Measurements from ENCODE around the gene NF1. TPM values are rescaled to one million over a fixed set of nuclear protein-coding genes. Genes with fewer than 3 reads are reported as not detected.
A peak's percentile ranks its signal among the peaks of the same experiment; 100 is the strongest.
"Not testable (repeated sequence)": the region's sequence is repeated elsewhere in the genome, so short reads cannot be mapped to it uniquely, and the experiment has no call there.

NF1 gene
- total RNA-seq, 2 donors from 2014 or later = 33.6 to 39.1 TPM

- DNase-seq (ENCODE audit: low spot score in 2 of 2) (no peak), ATAC-seq (no peak)
- no peaks in the 10 kb centered on the region for H3K36me3 Mint-ChIP-seq
- no peak overlapping the region for H3K27ac Mint-ChIP-seq
- H3K9me3 Mint-ChIP-seq = no peaks in the 10 kb centered on the region
Measured at GRCh38 chr17:31073411-31073810, 21.4 kb upstream of the NF1 start.

GRCh38 chr17:31074772-31075555 is 19.8 kb upstream of the NF1 start:
- Mint-ChIP-seq H3K36me3 (no peaks in the 10 kb centered on the region), H3K9me3 (no peaks in the 10 kb centered on the region), H3K27ac (no peak overlapping the region)
- no peak for ATAC-seq
- DNase-seq (ENCODE audit: low spot score in 2 of 2) = no peak

- ATAC-seq (no peak), DNase-seq (ENCODE audit: low spot score in 2 of 2) (no peak)
- Mint-ChIP-seq H3K9me3 (no peaks in the 10 kb centered on the region), H3K36me3 (no peaks in the 10 kb centered on the region), H3K27ac (no peak overlapping the region)
Measured at GRCh38 chr17:31078290-31078689, 16.5 kb upstream of the NF1 start.

- no peak overlapping the region for H3K27ac Mint-ChIP-seq
- no peaks in the 10 kb centered on the region for H3K36me3 Mint-ChIP-seq
- H3K9me3 Mint-ChIP-seq = no peaks in the 10 kb centered on the region
- DNase-seq (ENCODE audit: low spot score in 2 of 2) (no peak), ATAC-seq (no peak)
Measured at GRCh38 chr17:31079731-31080130, 15.0 kb upstream of the NF1 start.

GRCh38 chr17:31085563-31085962 is 9.2 kb upstream of the NF1 start:
- Mint-ChIP-seq H3K36me3 (no peaks in the 10 kb centered on the region), H3K27ac (no peak overlapping the region), H3K9me3 (no peaks in the 10 kb centered on the region)
- ATAC-seq (no peak), DNase-seq (ENCODE audit: low spot score in 2 of 2) (no peak)

- Mint-ChIP-seq H3K27ac (no peak overlapping the region), H3K9me3 (no peaks in the 10 kb centered on the region), H3K36me3 (no peaks in the 10 kb centered on the region)
- DNase-seq (ENCODE audit: low spot score in 2 of 2) (no peak), ATAC-seq (no peak)
Measured at GRCh38 chr17:31089471-31089870, 5.3 kb upstream of the NF1 start.

- not testable (repeated sequence) for H3K36me3 Mint-ChIP-seq; H3K27ac Mint-ChIP-seq; H3K9me3 Mint-ChIP-seq; DNase-seq (ENCODE audit: low spot score in 2 of 2); ATAC-seq
Measured at GRCh38 chr17:31090650-31091049, 4.1 kb upstream of the NF1 start.

GRCh38 chr17:31092475-31093064 is 2.2 kb upstream of the NF1 start:
- no peak for ATAC-seq
- Mint-ChIP-seq H3K27ac (peak overlapping the region in 1 of 2 donors; percentile 8), H3K9me3 (no peaks in the 10 kb centered on the region), H3K36me3 (peaks cover 4 to 7% of the 10 kb centered on the region in 2 donors)
- DNase-seq (ENCODE audit: low spot score in 2 of 2) = no peak

- DNase-seq (ENCODE audit: low spot score in 2 of 2) (no peak), ATAC-seq (no peak)
- H3K9me3 Mint-ChIP-seq = no peaks in the 10 kb centered on the region
- H3K27ac Mint-ChIP-seq = peak overlapping the region in 1 of 2 donors; percentile 91
- H3K36me3 Mint-ChIP-seq = peaks cover 4 to 7% of the 10 kb centered on the region in 2 donors
Measured at GRCh38 chr17:31093866-31094599, 744 bp upstream of the NF1 start.

GRCh38 chr17:31095236-31096105 is 694 bp downstream of the NF1 start:
- Mint-ChIP-seq H3K36me3 (peaks cover 4 to 7% of the 10 kb centered on the region in 2 donors), H3K9me3 (no peaks in the 10 kb centered on the region), H3K27ac (peak overlapping the region; percentile 91 to 93)
- ATAC-seq = peak; percentile 42 to 49
- DNase-seq (ENCODE audit: low spot score in 2 of 2) = peak; percentile 15 to 55

- Mint-ChIP-seq H3K36me3 (peaks cover 4 to 7% of the 10 kb centered on the region in 2 donors), H3K27ac (peak overlapping the region; percentile 91 to 93), H3K9me3 (no peaks in the 10 kb centered on the region)
- ATAC-seq (peak; percentile 5 to 24), DNase-seq (ENCODE audit: low spot score in 2 of 2) (no peak)
Measured at GRCh38 chr17:31096106-31096436, 1.3 kb downstream of the NF1 start.

- H3K36me3 Mint-ChIP-seq = peaks cover 4 to 7% of the 10 kb centered on the region in 2 donors
- DNase-seq (ENCODE audit: low spot score in 2 of 2) (no peak), ATAC-seq (no peak)
- no peaks in the 10 kb centered on the region for H3K9me3 Mint-ChIP-seq
- no peak overlapping the region for H3K27ac Mint-ChIP-seq
Measured at GRCh38 chr17:31099016-31099415, 4.2 kb downstream of the NF1 start.

GRCh38 chr17:31100840-31101459 is 6.2 kb downstream of the NF1 start:
- no peak for ATAC-seq
- no peak for DNase-seq (ENCODE audit: low spot score in 2 of 2)
- Mint-ChIP-seq H3K36me3 (peaks cover 0 to 2% of the 10 kb centered on the region in 2 donors), H3K27ac (no peak overlapping the region), H3K9me3 (no peaks in the 10 kb centered on the region)

GRCh38 chr17:31101943-31102342 is 7.2 kb downstream of the NF1 start:
- DNase-seq (ENCODE audit: low spot score in 2 of 2) (no peak), ATAC-seq (no peak)
- Mint-ChIP-seq H3K27ac (no peak overlapping the region), H3K36me3 (no peaks in the 10 kb centered on the region), H3K9me3 (no peaks in the 10 kb centered on the region)

GRCh38 chr17:31105991-31106390 is 11.2 kb downstream of the NF1 start:
- Mint-ChIP-seq H3K27ac (no peak overlapping the region), H3K9me3 (no peaks in the 10 kb centered on the region), H3K36me3 (no peaks in the 10 kb centered on the region)
- DNase-seq (ENCODE audit: low spot score in 2 of 2) (no peak), ATAC-seq (no peak)

GRCh38 chr17:31111183-31111582 is 16.4 kb downstream of the NF1 start:
- ATAC-seq (no peak), DNase-seq (ENCODE audit: low spot score in 2 of 2) (no peak)
- Mint-ChIP-seq H3K36me3 (no peaks in the 10 kb centered on the region), H3K9me3 (no peaks in the 10 kb centered on the region), H3K27ac (no peak overlapping the region)
